HCT116 (cell line): ENCODE measurements around the gene VRK3.

Experiments used
- CEBPB ChIP-seq: IDR thresholded peaks from 2 replicates; pipeline ENCODE4 v1.6.1; 2012; ENCODE audit warnings: low read depth
- EZH2 ChIP-seq: fragments of 200-600 bp; sonication (generic); IDR thresholded peaks from 2 replicates; pipeline ENCODE4 v1.6.1; 2017; ENCODE audit warnings: antibody characterized with exemption, mixed run types
- POLR2A ChIP-seq: IDR thresholded peaks from 2 replicates; pipeline ENCODE4 v1.7.0; 2011; ENCODE audit warnings: borderline replicate concordance; ENCODE audit not compliant: insufficient read depth, insufficient read length; ENCODE audit errors: extremely low read depth
- YY1 ChIP-seq: IDR thresholded peaks from 2 replicates; pipeline ENCODE4 v1.6.1; 2011; ENCODE audit warnings: low read length, low read depth, moderate library complexity, mild to moderate bottlenecking; ENCODE audit not compliant: insufficient replicate concordance; ENCODE audit errors: extremely low read depth
- TF ChIP-seq, protein P1 (sequence below), 3 experiments: fragments of 200-600 bp in 1 of 3; sonication (generic) in 1 of 3; IDR thresholded peaks in 2 of 3; conservative IDR thresholded peaks in 1 of 3; 2 replicates each; pipeline ENCODE4 v1.5.1; 2012 to 2017; ENCODE audit warnings: low read depth in 2 of 3, low read length in 2 of 3, antibody characterized with exemption in 1 of 3, borderline replicate concordance in 1 of 3, control low read depth in 1 of 3, mild to moderate bottlenecking in 1 of 3, mixed read lengths in 1 of 3, mixed run types in 1 of 3, moderate library complexity in 1 of 3; ENCODE audit not compliant: insufficient read depth in 1 of 3
- TF ChIP-seq, protein P2 (sequence below): IDR thresholded peaks from 2 replicates; pipeline ENCODE4 v1.6.1; 2011; ENCODE audit warnings: mild to moderate bottlenecking, low read length, moderate library complexity; ENCODE audit not compliant: insufficient replicate concordance; ENCODE audit errors: extremely low read depth

DNA sequence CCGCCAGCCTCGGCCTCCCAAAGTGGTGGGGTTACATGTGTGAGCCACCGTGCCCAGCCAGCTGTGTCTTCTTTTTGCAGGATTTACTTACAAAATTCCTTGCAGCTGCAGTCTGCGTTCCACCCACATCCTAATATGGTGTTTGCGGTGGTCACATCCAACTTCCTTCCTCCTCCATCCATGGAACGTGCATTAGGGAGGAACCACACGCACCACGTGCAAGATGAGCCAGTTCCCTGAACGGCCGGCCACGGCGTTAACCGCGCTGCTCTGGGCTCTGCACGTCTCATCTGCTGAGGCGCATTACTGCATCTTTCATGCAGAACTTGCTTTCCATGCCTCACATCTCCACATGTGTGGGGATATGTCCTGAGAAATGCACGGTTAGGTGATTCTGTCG is 51.2 kb downstream of the VRK3 start:
- TF ChIP-seq POLR2A (no peak), EZH2 (no peak), YY1 (no peak), CEBPB (no peak)
- TF ChIP-seq, protein P1, sequence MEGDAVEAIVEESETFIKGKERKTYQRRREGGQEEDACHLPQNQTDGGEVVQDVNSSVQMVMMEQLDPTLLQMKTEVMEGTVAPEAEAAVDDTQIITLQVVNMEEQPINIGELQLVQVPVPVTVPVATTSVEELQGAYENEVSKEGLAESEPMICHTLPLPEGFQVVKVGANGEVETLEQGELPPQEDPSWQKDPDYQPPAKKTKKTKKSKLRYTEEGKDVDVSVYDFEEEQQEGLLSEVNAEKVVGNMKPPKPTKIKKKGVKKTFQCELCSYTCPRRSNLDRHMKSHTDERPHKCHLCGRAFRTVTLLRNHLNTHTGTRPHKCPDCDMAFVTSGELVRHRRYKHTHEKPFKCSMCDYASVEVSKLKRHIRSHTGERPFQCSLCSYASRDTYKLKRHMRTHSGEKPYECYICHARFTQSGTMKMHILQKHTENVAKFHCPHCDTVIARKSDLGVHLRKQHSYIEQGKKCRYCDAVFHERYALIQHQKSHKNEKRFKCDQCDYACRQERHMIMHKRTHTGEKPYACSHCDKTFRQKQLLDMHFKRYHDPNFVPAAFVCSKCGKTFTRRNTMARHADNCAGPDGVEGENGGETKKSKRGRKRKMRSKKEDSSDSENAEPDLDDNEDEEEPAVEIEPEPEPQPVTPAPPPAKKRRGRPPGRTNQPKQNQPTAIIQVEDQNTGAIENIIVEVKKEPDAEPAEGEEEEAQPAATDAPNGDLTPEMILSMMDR (IDR thresholded peaks at IDR 0.05 in 2 of 3, conservative IDR thresholded peaks at IDR 0.05 in 1 of 3; ENCODE audit: borderline replicate concordance in 1 of 3, insufficient read depth in 1 of 3, low read depth in 2 of 3, low read length in 2 of 3): no peak
- TF ChIP-seq, protein P2, sequence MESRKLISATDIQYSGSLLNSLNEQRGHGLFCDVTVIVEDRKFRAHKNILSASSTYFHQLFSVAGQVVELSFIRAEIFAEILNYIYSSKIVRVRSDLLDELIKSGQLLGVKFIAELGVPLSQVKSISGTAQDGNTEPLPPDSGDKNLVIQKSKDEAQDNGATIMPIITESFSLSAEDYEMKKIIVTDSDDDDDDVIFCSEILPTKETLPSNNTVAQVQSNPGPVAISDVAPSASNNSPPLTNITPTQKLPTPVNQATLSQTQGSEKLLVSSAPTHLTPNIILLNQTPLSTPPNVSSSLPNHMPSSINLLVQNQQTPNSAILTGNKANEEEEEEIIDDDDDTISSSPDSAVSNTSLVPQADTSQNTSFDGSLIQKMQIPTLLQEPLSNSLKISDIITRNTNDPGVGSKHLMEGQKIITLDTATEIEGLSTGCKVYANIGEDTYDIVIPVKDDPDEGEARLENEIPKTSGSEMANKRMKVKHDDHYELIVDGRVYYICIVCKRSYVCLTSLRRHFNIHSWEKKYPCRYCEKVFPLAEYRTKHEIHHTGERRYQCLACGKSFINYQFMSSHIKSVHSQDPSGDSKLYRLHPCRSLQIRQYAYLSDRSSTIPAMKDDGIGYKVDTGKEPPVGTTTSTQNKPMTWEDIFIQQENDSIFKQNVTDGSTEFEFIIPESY: no peak
